Measurements from ENCODE around the gene CD300A.

GRCh38 chr17:74430706-74431567 is 35.5 kb upstream of the CD300A start:
- TF ChIP-seq MAZ (IDR thresholded peaks at IDR 0.05; ENCODE audit: borderline replicate concordance, low read depth, low read length) (no peak), MAFK (IDR thresholded peaks at IDR 0.05; ENCODE audit: low read depth, low read length) (no peak), CTCF (conservative IDR thresholded peaks at IDR 0.05; ENCODE audit: low read depth, low read length) (no peak), RFX5 (IDR thresholded peaks at IDR 0.05; ENCODE audit: low read depth, low read length) (no peak), POLR2A (IDR thresholded peaks at IDR 0.05; ENCODE audit: low read depth, low read length) (no peak), MXI1 (IDR thresholded peaks at IDR 0.05; ENCODE audit: borderline replicate concordance, low read depth, low read length) (no peak), SMC3 (IDR thresholded peaks at IDR 0.05; ENCODE audit: low read depth, low read length) (no peak), BHLHE40 (IDR thresholded peaks at IDR 0.05; ENCODE audit: low read depth, low read length) (no peak)

Measured in IMR-90 (cell line).